ENCODE data around the gene CNTNAP2. TPM values are rescaled to one million over a fixed set of nuclear protein-coding genes. Genes with fewer than 3 reads are reported as not detected.

CNTNAP2 gene
- total and polyA plus RNA-seq, 2 donors from 2014 or later = 0.06 to 0.13 TPM

DNA sequence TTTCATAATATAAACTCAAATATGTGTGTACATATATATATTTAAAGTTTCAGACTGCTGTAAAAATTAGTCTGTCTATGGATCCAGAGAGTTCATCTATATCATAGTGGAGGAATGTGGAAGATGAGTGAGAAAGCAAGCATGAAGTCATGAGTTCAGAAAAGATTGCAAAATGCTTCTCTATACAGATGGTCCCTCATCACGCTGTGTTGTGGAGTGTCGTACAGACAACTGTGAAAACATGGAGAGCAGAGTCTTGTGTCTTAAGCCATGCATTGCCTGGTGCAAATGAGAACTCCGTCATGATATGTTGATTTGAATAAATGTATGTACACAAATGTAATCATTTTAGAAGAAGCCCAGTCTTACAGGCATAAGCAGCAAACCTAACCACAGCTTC, 316.9 kb downstream of the CNTNAP2 start:
- Histone ChIP-seq H3K4me1 (ENCODE audit: control insufficient read depth in 2 of 3, insufficient read depth in 2 of 3, low read depth in 1 of 3, low read length in 3 of 3) (no peaks in the 10 kb centered on the region), H3K4me3 (ENCODE audit: low read length in 3 of 3) (no peak overlapping the region), H3K9me3 (ENCODE audit: control insufficient read depth in 2 of 3, insufficient read depth in 1 of 3, low read length in 3 of 3) (no peaks in the 10 kb centered on the region), H3K27me3 (ENCODE audit: control insufficient read depth, insufficient read depth, low read length) (no peaks in the 10 kb centered on the region), H3K27ac (ENCODE audit: low read depth in 2 of 2, low read length in 2 of 2) (no peak overlapping the region), H3K36me3 (ENCODE audit: control insufficient read depth in 2 of 3, insufficient read depth in 3 of 3, low read length in 3 of 3) (no peaks in the 10 kb centered on the region), H3K9ac (ENCODE audit: low read length in 3 of 3) (no peak overlapping the region)
- TF ChIP-seq, protein P1, sequence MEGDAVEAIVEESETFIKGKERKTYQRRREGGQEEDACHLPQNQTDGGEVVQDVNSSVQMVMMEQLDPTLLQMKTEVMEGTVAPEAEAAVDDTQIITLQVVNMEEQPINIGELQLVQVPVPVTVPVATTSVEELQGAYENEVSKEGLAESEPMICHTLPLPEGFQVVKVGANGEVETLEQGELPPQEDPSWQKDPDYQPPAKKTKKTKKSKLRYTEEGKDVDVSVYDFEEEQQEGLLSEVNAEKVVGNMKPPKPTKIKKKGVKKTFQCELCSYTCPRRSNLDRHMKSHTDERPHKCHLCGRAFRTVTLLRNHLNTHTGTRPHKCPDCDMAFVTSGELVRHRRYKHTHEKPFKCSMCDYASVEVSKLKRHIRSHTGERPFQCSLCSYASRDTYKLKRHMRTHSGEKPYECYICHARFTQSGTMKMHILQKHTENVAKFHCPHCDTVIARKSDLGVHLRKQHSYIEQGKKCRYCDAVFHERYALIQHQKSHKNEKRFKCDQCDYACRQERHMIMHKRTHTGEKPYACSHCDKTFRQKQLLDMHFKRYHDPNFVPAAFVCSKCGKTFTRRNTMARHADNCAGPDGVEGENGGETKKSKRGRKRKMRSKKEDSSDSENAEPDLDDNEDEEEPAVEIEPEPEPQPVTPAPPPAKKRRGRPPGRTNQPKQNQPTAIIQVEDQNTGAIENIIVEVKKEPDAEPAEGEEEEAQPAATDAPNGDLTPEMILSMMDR (IDR thresholded peaks at IDR 0.05; ENCODE audit: borderline replicate concordance, extremely low read depth, insufficient read depth) = no peak
- intact Hi-C loops (cut with DNase I) = no loop called here
- FAIRE-seq = no peak
- DNase-seq = no peak

DNA sequence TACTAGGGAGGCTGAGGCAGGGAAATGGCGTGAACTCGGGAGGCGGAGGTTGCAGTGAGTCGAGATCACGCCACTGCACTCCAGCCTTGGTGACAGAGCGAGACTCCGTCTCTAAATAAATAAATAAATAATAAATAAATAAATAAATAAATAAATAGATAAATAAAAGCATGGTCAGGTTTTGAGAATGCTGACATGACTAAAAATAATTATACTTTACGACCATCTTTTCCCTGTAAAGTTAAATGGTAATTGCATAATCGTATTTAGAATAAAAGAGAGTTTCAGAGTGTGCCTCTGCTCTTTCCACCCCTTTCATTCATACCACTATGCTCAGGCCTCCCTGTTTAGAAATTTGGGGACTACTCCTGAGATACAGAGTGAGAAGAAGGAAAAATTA, 326.5 kb downstream of the CNTNAP2 start:
- TF ChIP-seq, protein P1 (IDR thresholded peaks at IDR 0.05; ENCODE audit: borderline replicate concordance, extremely low read depth, insufficient read depth) = no peak
- FAIRE-seq = no peak
- Histone ChIP-seq H3K27me3 (ENCODE audit: control insufficient read depth, insufficient read depth, low read length) (no peaks in the 10 kb centered on the region), H3K4me1 (ENCODE audit: control insufficient read depth in 2 of 3, insufficient read depth in 2 of 3, low read depth in 1 of 3, low read length in 3 of 3) (no peaks in the 10 kb centered on the region), H3K4me3 (ENCODE audit: low read length in 3 of 3) (no peak overlapping the region), H3K9ac (ENCODE audit: low read length in 3 of 3) (no peak overlapping the region), H3K36me3 (ENCODE audit: control insufficient read depth in 2 of 3, insufficient read depth in 3 of 3, low read length in 3 of 3) (no peaks in the 10 kb centered on the region), H3K27ac (ENCODE audit: low read depth in 2 of 2, low read length in 2 of 2) (no peak overlapping the region), H3K9me3 (ENCODE audit: control insufficient read depth in 2 of 3, insufficient read depth in 1 of 3, low read length in 3 of 3) (no peaks in the 10 kb centered on the region)
- no peak for DNase-seq
- intact Hi-C loops (cut with DNase I) = no loop called here

DNA sequence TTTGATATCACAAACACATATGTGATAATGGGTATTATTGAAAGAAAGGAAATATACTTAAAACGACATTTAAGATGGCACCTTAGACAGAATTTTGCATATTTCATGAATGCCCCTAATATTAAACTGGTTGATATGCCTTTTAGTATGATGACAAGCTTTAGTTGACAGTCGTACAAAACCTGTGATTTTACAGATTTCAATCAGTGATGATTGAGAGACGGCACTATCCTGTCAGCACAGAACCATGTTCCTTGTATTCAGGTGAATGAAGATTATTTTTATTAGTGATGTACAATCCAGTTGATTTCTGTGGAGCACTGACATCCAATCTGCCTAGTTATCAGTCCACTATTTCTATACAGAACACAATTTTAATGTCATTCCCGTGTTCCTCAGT, 333.0 kb downstream of the CNTNAP2 start:
- Histone ChIP-seq H3K9ac (ENCODE audit: low read length in 3 of 3) (no peak overlapping the region), H3K27me3 (ENCODE audit: control insufficient read depth, insufficient read depth, low read length) (no peaks in the 10 kb centered on the region), H3K36me3 (ENCODE audit: control insufficient read depth in 2 of 3, insufficient read depth in 3 of 3, low read length in 3 of 3) (no peaks in the 10 kb centered on the region), H3K9me3 (ENCODE audit: control insufficient read depth in 2 of 3, insufficient read depth in 1 of 3, low read length in 3 of 3) (no peaks in the 10 kb centered on the region), H3K4me1 (ENCODE audit: control insufficient read depth in 2 of 3, insufficient read depth in 2 of 3, low read depth in 1 of 3, low read length in 3 of 3) (no peaks in the 10 kb centered on the region), H3K27ac (ENCODE audit: low read depth in 2 of 2, low read length in 2 of 2) (no peak overlapping the region), H3K4me3 (ENCODE audit: low read length in 3 of 3) (no peak overlapping the region)
- intact Hi-C loops (cut with DNase I) = no loop called here
- TF ChIP-seq, protein P1 (IDR thresholded peaks at IDR 0.05; ENCODE audit: borderline replicate concordance, extremely low read depth, insufficient read depth) = no peak
- DNase-seq (no peak), FAIRE-seq (no peak)

DNA sequence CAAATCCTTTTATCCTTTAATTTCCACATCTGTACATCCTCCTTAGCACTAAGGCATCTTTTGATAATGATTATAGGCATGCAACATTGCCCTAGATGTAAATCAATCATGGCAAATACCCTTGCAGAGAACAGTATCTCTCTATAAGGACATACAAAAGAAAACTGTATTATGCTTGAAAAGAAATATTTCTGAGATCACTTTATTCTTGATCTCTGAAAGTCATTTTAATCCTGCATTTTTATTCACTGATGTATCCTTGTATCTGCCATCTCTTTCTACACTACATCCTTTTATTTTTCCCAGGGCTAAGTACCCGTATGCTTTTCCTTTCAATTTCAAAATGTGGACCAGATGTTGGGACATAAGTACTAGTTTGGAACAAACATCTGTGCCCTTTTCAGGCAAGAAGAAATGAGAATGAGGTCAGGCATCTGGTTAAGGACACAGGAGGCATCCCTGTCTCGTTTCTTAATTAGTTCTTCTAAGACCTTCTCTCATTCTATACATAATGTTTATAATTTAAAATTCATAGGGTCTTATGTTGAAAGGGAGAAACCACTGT, 338.6 kb downstream of the CNTNAP2 start:
- H3K4me3 ChIP-seq (ENCODE audit: low read length in 3 of 3) = no peak overlapping the region
- H3K27me3 ChIP-seq (ENCODE audit: control insufficient read depth, insufficient read depth, low read length) = no peaks in the 10 kb centered on the region
- TF ChIP-seq, protein P1 (IDR thresholded peaks at IDR 0.05; ENCODE audit: borderline replicate concordance, extremely low read depth, insufficient read depth) = no peak
- H3K36me3 ChIP-seq (ENCODE audit: control insufficient read depth in 2 of 3, insufficient read depth in 3 of 3, low read length in 3 of 3) = no peaks in the 10 kb centered on the region
- H3K9ac ChIP-seq (ENCODE audit: low read length in 3 of 3) = no peak overlapping the region
- H3K4me1 ChIP-seq (ENCODE audit: control insufficient read depth in 2 of 3, insufficient read depth in 2 of 3, low read depth in 1 of 3, low read length in 3 of 3) = no peaks in the 10 kb centered on the region
- H3K9me3 ChIP-seq (ENCODE audit: control insufficient read depth in 2 of 3, insufficient read depth in 1 of 3, low read length in 3 of 3) = no peaks in the 10 kb centered on the region
- no peak overlapping the region for H3K27ac ChIP-seq (ENCODE audit: low read depth in 2 of 2, low read length in 2 of 2)
- FAIRE-seq (no peak), DNase-seq (no peak)
- intact Hi-C loops (cut with DNase I) = no loop called here
